ENCODE results near the gene PAX7. TPM values are rescaled to one million over a fixed set of nuclear protein-coding genes. Genes with fewer than 3 reads are reported as not detected.

Gene PAX7
- total RNA-seq, 1 experiment from 2014 or later, result 0.24 TPM

GRCh38 chr1:18633422-18634155 lies 2.9 kb downstream of the PAX7 start:
- ATAC-seq (no peak), DNase-seq (ENCODE audit: low spot score) (no peak)
- Mint-ChIP-seq H3K4me1 (peaks cover 76% of the 10 kb centered on the region), H3K27me3 (ENCODE audit: low read depth) (peaks cover 99% of the 10 kb centered on the region), H3K27ac (no peak overlapping the region), H3K9me3 (no peaks in the 10 kb centered on the region), H3K4me3 (peak overlapping the region; percentile 67), H3K36me3 (no peaks in the 10 kb centered on the region)
- POLR2A ChIA-PET, result interaction anchor here (0.8 kb wide), 1 partner anchor 10 kb away, joined by 3 read pairs; no protein-coding TSS in a partner anchor
- no peak for TF ChIP-seq SMAD4 (CRISPR knock-in tag; IDR thresholded peaks at IDR 0.05)
- TF ChIP-seq NR3C1 (CRISPR knock-in tag; conservative IDR thresholded peaks at IDR 0.05; ENCODE audit: low read depth), result no peak
- no peak for TF ChIP-seq NFYB (CRISPR knock-in tag; conservative IDR thresholded peaks at IDR 0.05; ENCODE audit: low read depth)
- no peak for TF ChIP-seq ZNF263 (CRISPR knock-in tag; IDR thresholded peaks at IDR 0.05; ENCODE audit: low read depth)
- no peak for TF ChIP-seq GABPB1 (CRISPR knock-in tag; IDR thresholded peaks at IDR 0.05)
- no peak for TF ChIP-seq ATF3 (CRISPR knock-in tag; conservative IDR thresholded peaks at IDR 0.05)
- no peak for TF ChIP-seq FOXK1 (CRISPR knock-in tag; IDR thresholded peaks at IDR 0.05)
- TF ChIP-seq EMX1 (CRISPR knock-in tag; IDR thresholded peaks at IDR 0.05), result no peak
- no peak for TF ChIP-seq JUN (CRISPR knock-in tag; IDR thresholded peaks at IDR 0.05)
- no peak for TF ChIP-seq ATF2 (CRISPR knock-in tag; IDR thresholded peaks at IDR 0.05; ENCODE audit: borderline replicate concordance, low read depth)
- no peak for TF ChIP-seq CREM (CRISPR knock-in tag; IDR thresholded peaks at IDR 0.05)
- CTCF ChIA-PET, result interaction anchor here (0.6 to 2.4 kb wide), 6 partner anchors 9 to 69 kb away, joined by 3 to 9 read pairs (median 3); no protein-coding TSS in a partner anchor

GRCh38 chr1:18634276-18634675 lies 3.6 kb downstream of the PAX7 start:
- DNase-seq (ENCODE audit: low spot score) (no peak), ATAC-seq (no peak)
- Mint-ChIP-seq H3K4me3 (no peak overlapping the region), H3K27me3 (ENCODE audit: low read depth) (peaks cover 99% of the 10 kb centered on the region), H3K9me3 (no peaks in the 10 kb centered on the region), H3K27ac (no peak overlapping the region), H3K4me1 (peaks cover 76% of the 10 kb centered on the region), H3K36me3 (no peaks in the 10 kb centered on the region)
- no peak for TF ChIP-seq ATF3 (CRISPR knock-in tag; conservative IDR thresholded peaks at IDR 0.05)
- no peak for TF ChIP-seq ZNF281 (CRISPR knock-in tag; IDR thresholded peaks at IDR 0.05)
- POLR2A ChIA-PET, result interaction anchor here (0.8 kb wide), 1 partner anchor 9 kb away, joined by 3 read pairs; no protein-coding TSS in a partner anchor
- CTCF ChIA-PET, result interaction anchor here (0.6 kb wide), 1 partner anchor 46 kb away, joined by 3 read pairs; no protein-coding TSS in a partner anchor

- ChIA-PET POLR2A (no interaction called here), CTCF (no interaction called here)
- Mint-ChIP-seq H3K9me3 (no peaks in the 10 kb centered on the region), H3K27me3 (ENCODE audit: low read depth) (peaks cover 99% of the 10 kb centered on the region), H3K4me1 (peaks cover 78% of the 10 kb centered on the region), H3K27ac (no peak overlapping the region), H3K36me3 (no peaks in the 10 kb centered on the region), H3K4me3 (0 out of 2 replicates have a peak overlapping the region, but pooled peaks have one; percentile 12)
- ATAC-seq (no peak), DNase-seq (ENCODE audit: low spot score) (no peak)
- TF ChIP-seq NR2C2 (CRISPR knock-in tag; IDR thresholded peaks at IDR 0.05) (no peak), ERG (CRISPR knock-in tag; IDR thresholded peaks at IDR 0.05) (no peak), MLX (CRISPR knock-in tag; IDR thresholded peaks at IDR 0.05) (no peak), MYBL2 (CRISPR knock-in tag; IDR thresholded peaks at IDR 0.05) (no peak), ZNF232 (CRISPR knock-in tag; IDR thresholded peaks at IDR 0.05) (no peak), ELF4 (CRISPR knock-in tag; IDR thresholded peaks at IDR 0.05; ENCODE audit: low read depth) (no peak), ESRRA (CRISPR knock-in tag; IDR thresholded peaks at IDR 0.05; ENCODE audit: borderline replicate concordance) (no peak), GABPB1 (CRISPR knock-in tag; IDR thresholded peaks at IDR 0.05) (no peak), ZBTB43 (CRISPR knock-in tag; IDR thresholded peaks at IDR 0.05) (no peak), SOX15 (CRISPR knock-in tag; IDR thresholded peaks at IDR 0.05) (no peak), ZNF263 (CRISPR knock-in tag; IDR thresholded peaks at IDR 0.05; ENCODE audit: low read depth) (no peak)
These were observed 4.5 kb downstream of the PAX7 start for GRCh38 chr1:18635070-18635577.
